Keratinocyte (primary cell): Measurements from ENCODE around the gene CHST13.

Experiments
- CTCF ChIP-seq, 3 experiments: IDR thresholded peaks in 1 of 3; conservative IDR thresholded peaks in 1 of 3; optimal IDR thresholded peaks in 1 of 3; 2 replicates in 2 of 3; 3 replicates in 1 of 3; pipeline versions ENCODE3 to v1.5.1; 2011; ENCODE audit warnings: low read length in 3 of 3, mild to moderate bottlenecking in 3 of 3, moderate library complexity in 2 of 3, control low read depth in 1 of 3, inconsistent platforms in 1 of 3; ENCODE audit not compliant: insufficient read depth in 2 of 3; ENCODE audit errors: extremely low read depth in 1 of 3
- EZH2 ChIP-seq: IDR thresholded peaks from one replicate; pipeline ENCODE4 v1.6.1; 2012; ENCODE audit warnings: inconsistent platforms, mild to moderate bottlenecking, low read length, moderate library complexity

GRCh38 chr3:126524429-126524988 lies 554 bp downstream of the CHST13 start:
- no peak for TF ChIP-seq CTCF (optimal IDR thresholded peaks at IDR 0.05 in 1 of 3, IDR thresholded peaks at IDR 0.05 in 1 of 3, conservative IDR thresholded peaks at IDR 0.05 in 1 of 3; ENCODE audit: extremely low read depth in 1 of 3, insufficient read depth in 2 of 3, low read length in 3 of 3)
- no peak for TF ChIP-seq EZH2
